OCI-LY7 (cell line): ENCODE results near the gene CYP39A1. TPM values are rescaled to one million over a fixed set of nuclear protein-coding genes. Genes with fewer than 3 reads are reported as not detected.

ENCODE experiments used
- BruUV-seq: library from RNA; stranded (reverse); fragments of 400-500 nt; replicated peaks from 2 replicates; lab custom pipeline; 2021; lab: Mats Ljungman, UMichigan
- CTCF ChIA-PET: fragments of 300-600 bp; sonication (Branson Sonifier 250); formaldehyde crosslinking; loops from one replicate; lab custom pipeline; 2022; ENCODE audit warnings: antibody characterized with exemption; ENCODE audit not compliant: unreplicated experiment; lab: Charles Lee
- POLR2A ChIA-PET: fragments of 300-600 bp; sonication (Branson Sonifier 250); formaldehyde crosslinking; loops from one replicate; lab custom pipeline; 2022; ENCODE audit warnings: antibody characterized with exemption; lab: Charles Lee
- DNase-seq: peaks from one replicate; pipeline ENCODE4 v3.0.0-alpha.2; 2015; ENCODE audit warnings: low spot score
- H2AFZ ChIP-seq: fragments of 200-600 bp; sonication (generic), shearing (Covaris generic); 2 replicates; pipeline ENCODE4 v1.6.1; 2014; ENCODE audit warnings: mild to moderate bottlenecking, antibody characterized with exemption, low read length, moderate library complexity
- H3K27ac ChIP-seq: fragments of 200-600 bp; sonication (generic); 2 replicates; pipeline ENCODE4 v1.5.1; 2014; ENCODE audit warnings: mixed run types, low read depth, mild to moderate bottlenecking, moderate library complexity, low read length, inconsistent platforms; ENCODE audit not compliant: poor library complexity, severe bottlenecking
- H3K36me3 ChIP-seq: fragments of 200-600 bp; sonication (generic); 2 replicates; pipeline ENCODE4 v1.6.1; 2014; ENCODE audit warnings: mild to moderate bottlenecking, antibody characterized with exemption, low read length, moderate library complexity, mixed read lengths; ENCODE audit not compliant: insufficient read depth
- H3K4me1 ChIP-seq: fragments of 200-600 bp; sonication (generic); 2 replicates; pipeline ENCODE4 v1.5.1; 2014; ENCODE audit warnings: mild to moderate bottlenecking, low read length; ENCODE audit not compliant: insufficient read depth, poor library complexity, severe bottlenecking
- H3K4me2 ChIP-seq: fragments of 200-600 bp; sonication (generic); 2 replicates; pipeline ENCODE4 v1.6.1; 2014; ENCODE audit warnings: mild to moderate bottlenecking, low read length
- H3K4me3 ChIP-seq: fragments of 200-600 bp; sonication (generic); 2 replicates; pipeline ENCODE4 v1.5.1; 2014; ENCODE audit warnings: mild to moderate bottlenecking, low read depth, low read length; ENCODE audit not compliant: poor library complexity, severe bottlenecking
- H3K79me2 ChIP-seq: fragments of 200-600 bp; sonication (generic); 2 replicates; pipeline ENCODE4 v1.6.1; 2016; ENCODE audit warnings: low read depth, mild to moderate bottlenecking, low read length, moderate library complexity, mixed read lengths; ENCODE audit not compliant: insufficient read depth
- H3K9me2 ChIP-seq: fragments of 200-600 bp; sonication (generic); 2 replicates; pipeline ENCODE4 v1.6.1; 2016; ENCODE audit warnings: mild to moderate bottlenecking, low read length, mixed read lengths; ENCODE audit not compliant: insufficient read depth
- H3K9me3 ChIP-seq: fragments of 200-600 bp; sonication (generic); 2 replicates; pipeline ENCODE4 v1.6.1; 2014; ENCODE audit warnings: mild to moderate bottlenecking, mixed run types, low read length, mixed read lengths
- H4K20me1 ChIP-seq: fragments of 200-600 bp; sonication (generic); 2 replicates; pipeline ENCODE4 v1.6.1; 2014; ENCODE audit warnings: mild to moderate bottlenecking, antibody characterized with exemption, low read length, moderate library complexity, mixed read lengths; ENCODE audit not compliant: insufficient read depth
- EZH2phosphoT487 ChIP-seq: fragments of 200-600 bp; sonication (generic); IDR thresholded peaks from 2 replicates; pipeline ENCODE4 v1.6.1; 2018; ENCODE audit warnings: low read depth, borderline replicate concordance, mild to moderate bottlenecking, mixed run types, antibody characterized with exemption, low read length, moderate library complexity, mixed read lengths
- intact Hi-C: fragments of 100-400 bp; cut with micrococcal nuclease; formaldehyde crosslinking; loops from one replicate; pipeline ENCODE4 v1.10.0; 2022; ENCODE audit not compliant: unreplicated experiment
- total RNA-seq, 2 experiments: library from RNA; depleted of rRNA in 1 of 2; stranded (reverse); fragments of >200 nt in 1 of 2; shearing (Covaris generic) in 1 of 2; gene quantifications; 2 replicates each; pipeline ENCODE4 v1.2.3, GENCODE V29; 2014 to 2022
- TF ChIP-seq, protein P1 (sequence below): fragments of 200-600 bp; sonication (generic); conservative IDR thresholded peaks from 2 replicates; pipeline ENCODE4 v1.5.1; 2014; ENCODE audit warnings: mild to moderate bottlenecking, antibody characterized with exemption, low read length, moderate library complexity, mixed read lengths

Gene CYP39A1
- total RNA-seq, 2 experiments from 2014 or later = 13.4 to 24.5 TPM

DNA sequence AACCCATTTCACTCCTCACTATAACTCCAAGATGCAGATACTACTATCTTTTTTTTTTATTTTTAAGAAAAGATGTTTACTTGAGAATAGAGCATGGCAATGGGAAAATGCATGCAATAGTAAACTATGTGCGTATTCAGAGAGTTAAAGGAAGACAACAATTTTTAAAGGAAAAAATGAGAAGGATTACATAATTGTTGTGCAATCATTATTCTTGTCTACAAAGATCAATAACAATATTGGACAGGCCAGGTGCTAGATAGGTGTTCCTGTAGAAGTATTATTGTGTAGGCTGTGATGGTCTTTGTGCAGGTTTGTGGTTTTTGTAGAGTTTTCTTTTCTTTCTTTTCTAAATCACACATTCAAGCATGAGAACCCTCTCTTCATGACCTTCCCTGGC lies 20.6 kb downstream of the CYP39A1 start:
- H3K27ac ChIP-seq = peak overlapping the region; percentile 37
- TF ChIP-seq, protein P1, sequence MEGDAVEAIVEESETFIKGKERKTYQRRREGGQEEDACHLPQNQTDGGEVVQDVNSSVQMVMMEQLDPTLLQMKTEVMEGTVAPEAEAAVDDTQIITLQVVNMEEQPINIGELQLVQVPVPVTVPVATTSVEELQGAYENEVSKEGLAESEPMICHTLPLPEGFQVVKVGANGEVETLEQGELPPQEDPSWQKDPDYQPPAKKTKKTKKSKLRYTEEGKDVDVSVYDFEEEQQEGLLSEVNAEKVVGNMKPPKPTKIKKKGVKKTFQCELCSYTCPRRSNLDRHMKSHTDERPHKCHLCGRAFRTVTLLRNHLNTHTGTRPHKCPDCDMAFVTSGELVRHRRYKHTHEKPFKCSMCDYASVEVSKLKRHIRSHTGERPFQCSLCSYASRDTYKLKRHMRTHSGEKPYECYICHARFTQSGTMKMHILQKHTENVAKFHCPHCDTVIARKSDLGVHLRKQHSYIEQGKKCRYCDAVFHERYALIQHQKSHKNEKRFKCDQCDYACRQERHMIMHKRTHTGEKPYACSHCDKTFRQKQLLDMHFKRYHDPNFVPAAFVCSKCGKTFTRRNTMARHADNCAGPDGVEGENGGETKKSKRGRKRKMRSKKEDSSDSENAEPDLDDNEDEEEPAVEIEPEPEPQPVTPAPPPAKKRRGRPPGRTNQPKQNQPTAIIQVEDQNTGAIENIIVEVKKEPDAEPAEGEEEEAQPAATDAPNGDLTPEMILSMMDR = no peak
- no peak for TF ChIP-seq EZH2phosphoT487
- no peak overlapping the region for H2AFZ ChIP-seq
- CTCF ChIA-PET = no interaction called here
- peaks cover 26% of the 10 kb centered on the region; the same call in 1 of the 2 replicates for H3K79me2 ChIP-seq
- H3K4me3 ChIP-seq = no peak overlapping the region
- H3K9me2 ChIP-seq = no peaks in the 10 kb centered on the region
- H3K4me1 ChIP-seq = peaks cover 95% of the 10 kb centered on the region
- H3K4me2 ChIP-seq = 0 out of 2 replicates have a peak overlapping the region, but pooled peaks have one; percentile 22
- intact Hi-C loops = loop anchor here (10.0 kb wide), 1 partner anchor 723 kb away; no protein-coding TSS in a partner anchor
- H4K20me1 ChIP-seq = no peaks in the 10 kb centered on the region
- POLR2A ChIA-PET = interaction anchor here (0.7 to 2.8 kb wide), 5 partner anchors 10 to 749 kb away, joined by 3 to 8 read pairs (median 3); no protein-coding TSS in a partner anchor
- no peaks in the 10 kb centered on the region for H3K9me3 ChIP-seq
- H3K36me3 ChIP-seq = peaks cover 67% of the 10 kb centered on the region
- no TSS peak for BruUV-seq
- DNase-seq = no peak

DNA sequence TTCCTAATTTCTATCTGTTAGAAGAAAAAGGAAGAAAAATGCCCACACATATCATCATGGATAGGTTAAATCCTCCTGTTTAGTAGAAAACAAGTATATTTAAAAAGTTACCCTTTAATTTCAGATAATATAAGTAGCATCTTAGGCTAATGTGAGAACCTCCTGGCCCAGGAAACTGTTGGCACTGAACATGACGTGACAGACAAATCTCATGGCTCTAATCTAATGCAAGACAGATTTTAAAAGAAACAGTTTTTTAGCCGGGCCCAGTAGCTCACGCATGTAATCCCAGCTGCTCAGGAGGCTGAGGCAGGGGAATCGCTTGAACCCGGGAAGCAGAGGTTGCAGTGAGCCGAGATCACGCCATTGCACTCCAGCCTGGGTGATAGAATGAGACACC lies 22.9 kb downstream of the CYP39A1 start:
- H2AFZ ChIP-seq = no peak overlapping the region
- ChIA-PET POLR2A (interaction anchor here (0.6 to 4.3 kb wide), 4 partner anchors 13 to 624 kb away, joined by 3 to 21 read pairs (median 10); no protein-coding TSS in a partner anchor), CTCF (no interaction called here)
- intact Hi-C loops = loop anchor here (10.0 kb wide), 1 partner anchor 725 kb away; no protein-coding TSS in a partner anchor
- H3K4me3 ChIP-seq = no peak overlapping the region
- no peaks in the 10 kb centered on the region for H3K9me3 ChIP-seq
- peaks cover 95% of the 10 kb centered on the region for H3K4me1 ChIP-seq
- peak overlapping the region; percentile 94 for H3K27ac ChIP-seq
- H3K9me2 ChIP-seq = no peaks in the 10 kb centered on the region
- BruUV-seq = no TSS peak
- no peaks in the 10 kb centered on the region for H4K20me1 ChIP-seq
- no peak for TF ChIP-seq EZH2phosphoT487
- TF ChIP-seq, protein P1 = no peak
- H3K36me3 ChIP-seq = peaks cover 71% of the 10 kb centered on the region
- H3K79me2 ChIP-seq = peaks cover 26% of the 10 kb centered on the region; the same call in 1 of the 2 replicates
- DNase-seq = no peak
- no peak overlapping the region for H3K4me2 ChIP-seq

DNA sequence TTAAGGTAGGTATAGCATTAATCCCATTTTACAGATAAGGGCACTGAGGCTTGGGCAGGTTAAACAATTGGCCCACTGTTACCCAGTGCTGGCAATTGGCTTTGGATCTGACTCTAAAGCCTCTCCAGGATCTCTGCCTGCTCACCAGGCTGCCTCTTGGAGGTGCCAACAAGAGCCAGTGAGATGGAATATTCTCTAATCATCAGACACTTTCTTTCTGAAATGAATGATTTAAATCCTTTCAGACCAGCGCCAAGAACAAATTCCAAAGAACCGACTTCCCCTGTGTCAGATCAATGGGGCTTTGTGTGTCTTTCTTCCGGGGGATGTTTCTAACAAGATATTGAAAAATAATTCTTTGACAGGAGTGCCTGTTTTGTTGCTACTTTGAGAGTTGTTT lies 23.6 kb downstream of the CYP39A1 start:
- peaks cover 90% of the 10 kb centered on the region for H3K4me1 ChIP-seq
- intact Hi-C loops = no loop called here
- H3K27ac ChIP-seq = peak overlapping the region; percentile 94
- no peaks in the 10 kb centered on the region for H3K9me2 ChIP-seq
- H2AFZ ChIP-seq = no peak overlapping the region
- peaks cover 71% of the 10 kb centered on the region for H3K36me3 ChIP-seq
- H3K79me2 ChIP-seq = peaks cover 23% of the 10 kb centered on the region; the same call in 1 of the 2 replicates
- peak overlapping the region; percentile 60; the same call in 1 of the 2 replicates for H3K4me2 ChIP-seq
- CTCF ChIA-PET = no interaction called here
- TF ChIP-seq, protein P1 = no peak
- no peak for TF ChIP-seq EZH2phosphoT487
- POLR2A ChIA-PET = interaction anchor here (1.4 to 4.3 kb wide), 3 partner anchors 13 to 26 kb away, joined by 3 to 21 read pairs (median 17); no protein-coding TSS in a partner anchor
- DNase-seq = no peak
- H3K9me3 ChIP-seq = no peaks in the 10 kb centered on the region
- H4K20me1 ChIP-seq = no peaks in the 10 kb centered on the region
- H3K4me3 ChIP-seq = no peak overlapping the region
- no TSS peak for BruUV-seq
